Epithelial cell of proximal tubule (primary cell): ENCODE data around the gene CARD10. TPM values are rescaled to one million over a fixed set of nuclear protein-coding genes. Genes with fewer than 3 reads are reported as not detected.

Experiments used
- DNase-seq: peaks from one replicate; pipeline ENCODE4 v3.0.0-alpha.2; 2011; ENCODE audit warnings: low read depth
- H3K4me3 ChIP-seq: 2 replicates; pipeline ENCODE4 v1.5.1; 2011; ENCODE audit warnings: low read depth, mild to moderate bottlenecking, low read length
- CTCF ChIP-seq: conservative IDR thresholded peaks from 2 replicates; pipeline ENCODE4 v1.5.1; 2012; ENCODE audit warnings: low read depth, mild to moderate bottlenecking, low read length
- total RNA-seq: library from RNA; depleted of rRNA; stranded (reverse); fragments of >200 nt; gene quantifications from 2 replicates; pipeline ENCODE4 v1.2.3, GENCODE V29; 2015

Gene CARD10
- total RNA-seq, 1 donor from 2014 or later: 63.8 TPM

GRCh38 chr22:37522482-37522881 is 3.3 kb upstream of the CARD10 start:
- TF ChIP-seq CTCF: no peak
- no peak overlapping the region for H3K4me3 ChIP-seq
- DNase-seq: no peak

- TF ChIP-seq CTCF: no peak
- no peak for DNase-seq
- no peak overlapping the region for H3K4me3 ChIP-seq
Measured at GRCh38 chr22:37521236-37521739, 2.1 kb upstream of the CARD10 start.

- H3K4me3 ChIP-seq: no peak overlapping the region
- no peak for TF ChIP-seq CTCF
- DNase-seq: no peak
Measured at GRCh38 chr22:37520776-37521191, 1.6 kb upstream of the CARD10 start.

GRCh38 chr22:37518509-37519267 is 527 bp downstream of the CARD10 start:
- TF ChIP-seq CTCF: no peak
- H3K4me3 ChIP-seq: peak overlapping the region; percentile 87
- DNase-seq: no peak

- H3K4me3 ChIP-seq: peak overlapping the region; percentile 87
- no peak for TF ChIP-seq CTCF
- DNase-seq: no peak
Measured at GRCh38 chr22:37517826-37518450, 1.3 kb downstream of the CARD10 start.

- no peak overlapping the region for H3K4me3 ChIP-seq
- no peak for TF ChIP-seq CTCF
- DNase-seq: no peak
Measured at GRCh38 chr22:37516456-37516855, 2.8 kb downstream of the CARD10 start.

GRCh38 chr22:37515901-37516300 is 3.3 kb downstream of the CARD10 start:
- no peak overlapping the region for H3K4me3 ChIP-seq
- no peak for DNase-seq

More at GRCh38 chr22:37515901-37516300, 3.3 kb downstream of the CARD10 start:
- no peak for TF ChIP-seq CTCF
